Naive thymus-derived CD4-positive, alpha-beta T cell (primary cell): ENCODE measurements around the gene GSG1L. TPM values are rescaled to one million over a fixed set of nuclear protein-coding genes. Genes with fewer than 3 reads are reported as not detected.

Experiments
- ATAC-seq: fragments of 150-1000 bp; cut with Tn5 transposase; 2 replicates; pipeline ENCODE4 v1.10.0; 2021; ENCODE audit warnings: mild to moderate bottlenecking, moderate library complexity
- CTCF ChIA-PET: fragments of 350-600 bp; sonication (Branson Sonifier 250); formaldehyde crosslinking; loops from one replicate; lab custom pipeline; 2021; ENCODE audit warnings: antibody characterized with exemption; lab: Charles Lee
- POLR2A ChIA-PET: fragments of 350-600 bp; sonication (Branson Sonifier 250); formaldehyde crosslinking; loops from one replicate; lab custom pipeline; 2021; ENCODE audit warnings: antibody characterized with exemption, inconsistent platforms; lab: Charles Lee
- DNase-seq, 9 donors: peaks; one replicate each; pipeline versions ENCODE4 v3.0.0 to v3.0.0-alpha.2; 2020 to 2022; ENCODE audit warnings: mixed read lengths in 1 of 9
- H3K27ac ChIP-seq: one replicate; pipeline ENCODE4 v1.7.0; 2013; ENCODE audit warnings: mild to moderate bottlenecking, low read depth, low read length, moderate library complexity
- H3K27me3 ChIP-seq, 2 donors: one replicate each; pipeline ENCODE4 v1.7.0; 2013; ENCODE audit warnings: low read length in 2 of 2, mild to moderate bottlenecking in 2 of 2, moderate library complexity in 2 of 2; ENCODE audit not compliant: control insufficient read depth in 2 of 2, insufficient read depth in 2 of 2
- H3K36me3 ChIP-seq, 3 experiments: 1 replicate in 2 of 3; 2 replicates in 1 of 3; pipeline ENCODE4 v1.7.0; 2013; ENCODE audit warnings: low read length in 3 of 3, mild to moderate bottlenecking in 3 of 3, moderate library complexity in 1 of 3; ENCODE audit not compliant: insufficient read depth in 3 of 3, control insufficient read depth in 2 of 3
- H3K4me1 ChIP-seq, 2 donors: one replicate each; pipeline ENCODE4 v1.7.0; 2013; ENCODE audit warnings: low read length in 2 of 2, mild to moderate bottlenecking in 2 of 2, moderate library complexity in 1 of 2; ENCODE audit not compliant: control insufficient read depth in 2 of 2, insufficient read depth in 2 of 2
- H3K4me3 ChIP-seq: 2 replicates; pipeline ENCODE4 v1.7.0; 2013; ENCODE audit warnings: mild to moderate bottlenecking, low read length
- H3K9me3 ChIP-seq, 3 experiments: 1 replicate in 2 of 3; 2 replicates in 1 of 3; pipeline ENCODE4 v1.7.0; 2013; ENCODE audit warnings: low read length in 3 of 3; ENCODE audit not compliant: control insufficient read depth in 2 of 3
- H3K27ac Mint-ChIP-seq, 9 donors: one replicate each; pipeline ENCODE4 v1.8.0; 2020 to 2022; ENCODE audit warnings: mixed read lengths in 9 of 9, mild to moderate bottlenecking in 8 of 9, moderate library complexity in 5 of 9, inconsistent platforms in 2 of 9
- H3K27me3 Mint-ChIP-seq, 5 donors: one replicate each; pipeline ENCODE4 v1.8.0; 2021 to 2022; ENCODE audit warnings: mixed read lengths in 5 of 5, mild to moderate bottlenecking in 1 of 5
- H3K36me3 Mint-ChIP-seq, 5 donors: one replicate each; pipeline ENCODE4 v1.8.0; 2020 to 2022; ENCODE audit warnings: mixed read lengths in 5 of 5, mild to moderate bottlenecking in 3 of 5, inconsistent platforms in 1 of 5
- H3K4me1 Mint-ChIP-seq, 7 donors: one replicate each; pipeline ENCODE4 v1.8.0; 2020 to 2022; ENCODE audit warnings: mixed read lengths in 7 of 7, mild to moderate bottlenecking in 3 of 7, inconsistent platforms in 1 of 7
- H3K4me3 Mint-ChIP-seq, 10 donors: one replicate each; pipeline ENCODE4 v1.8.0; 2020 to 2022; ENCODE audit warnings: mild to moderate bottlenecking in 10 of 10, mixed read lengths in 10 of 10, moderate library complexity in 6 of 10, inconsistent platforms in 2 of 10
- H3K9me3 Mint-ChIP-seq, 11 donors: one replicate each; pipeline ENCODE4 v1.8.0; 2020 to 2022; ENCODE audit warnings: mixed read lengths in 11 of 11, mild to moderate bottlenecking in 4 of 11, inconsistent platforms in 1 of 11, moderate library complexity in 1 of 11
- intact Hi-C, 2 donors: fragments of 100-400 bp; cut with micrococcal nuclease; formaldehyde crosslinking; loops; one replicate each; pipeline ENCODE4 v1.15.1; 2023
- polyA plus RNA-seq, 2 donors: library from polyadenylated mRNA; unstranded; fragments of 300-500 nt; fragmentation: Illumina TruSeq; gene quantifications; one replicate each; pipeline ENCODE4 v1.2.3, GENCODE V29; 2021
- total RNA-seq, 6 experiments: library from RNA in 5 of 6; stranded (reverse) in 5 of 6; gene quantifications; 1 replicate in 5 of 6; 2 replicates in 1 of 6; pipeline ENCODE4 v1.2.3 and lab custom pipeline; 2021 to 2026

The GSG1L gene
- total and polyA plus RNA-seq, 7 experiments from 2014 or later: 0.10 TPM; not detected in 6

- peaks cover 0 to 9% (median 3%) of the 10 kb centered on the region in 7 donors for H3K4me1 Mint-ChIP-seq
- ATAC-seq (no peak), DNase-seq (no peak)
- H3K4me1 ChIP-seq: no peaks in the 10 kb centered on the region
- H3K36me3 Mint-ChIP-seq: peaks cover 0 to 14% (median 6%) of the 10 kb centered on the region in 5 donors
- ChIA-PET CTCF (no interaction called here), POLR2A (no interaction called here)
- intact Hi-C loops: no loop called here
- H3K27me3 ChIP-seq: no peaks in the 10 kb centered on the region
- no peaks in the 10 kb centered on the region for H3K9me3 ChIP-seq
- H3K36me3 ChIP-seq: peaks cover 0 to 19% (median 7%) of the 10 kb centered on the region in 3 experiments
- no peaks in the 10 kb centered on the region for H3K27me3 Mint-ChIP-seq
- peaks cover 0 to 4% (median 0%) of the 10 kb centered on the region in 11 donors for H3K9me3 Mint-ChIP-seq
- no peak overlapping the region for H3K4me3 Mint-ChIP-seq
- H3K4me3 ChIP-seq: no peak overlapping the region
- no peak overlapping the region for H3K27ac ChIP-seq
- H3K27ac Mint-ChIP-seq: peak overlapping the region in 1 of 9 donors; percentile 38
These were observed 29.8 kb upstream of the GSG1L start for GRCh38 chr16:28093385-28093725.

GRCh38 chr16:28092721-28093384 lies 29.3 kb upstream of the GSG1L start:
- peaks cover 0 to 2% (median 0%) of the 10 kb centered on the region in 11 donors for H3K9me3 Mint-ChIP-seq
- POLR2A ChIA-PET: no interaction called here
- intact Hi-C loops: no loop called here
- no peaks in the 10 kb centered on the region for H3K27me3 Mint-ChIP-seq
- no peak overlapping the region for H3K4me3 Mint-ChIP-seq
- H3K27me3 ChIP-seq: no peaks in the 10 kb centered on the region
- no peak overlapping the region for H3K27ac ChIP-seq
- DNase-seq: no peak
- H3K4me1 ChIP-seq: no peaks in the 10 kb centered on the region
- H3K4me1 Mint-ChIP-seq: peaks cover 0 to 9% (median 3%) of the 10 kb centered on the region in 7 donors
- peaks cover 0 to 9% (median 6%) of the 10 kb centered on the region in 5 donors for H3K36me3 Mint-ChIP-seq
- no peaks in the 10 kb centered on the region for H3K9me3 ChIP-seq
- H3K27ac Mint-ChIP-seq: peak overlapping the region in 2 of 9 donors; percentile 4 to 19
- CTCF ChIA-PET: interaction anchor here (0.9 kb wide), 1 partner anchor 21 kb away, joined by 3 read pairs; no protein-coding TSS in a partner anchor
- H3K4me3 ChIP-seq: no peak overlapping the region
- no peak for ATAC-seq
- H3K36me3 ChIP-seq: peaks cover 0 to 14% (median 5%) of the 10 kb centered on the region in 3 experiments

- Mint-ChIP-seq H3K9me3 (peaks cover 0 to 2% (median 0%) of the 10 kb centered on the region in 11 donors), H3K4me1 (peaks cover 0 to 9% (median 1%) of the 10 kb centered on the region in 7 donors), H3K4me3 (no peak overlapping the region), H3K36me3 (peaks cover 0 to 3% (median 1%) of the 10 kb centered on the region in 5 donors), H3K27ac (peak overlapping the region in 2 of 9 donors; percentile 8 to 56), H3K27me3 (no peaks in the 10 kb centered on the region)
- H3K9me3 ChIP-seq: no peaks in the 10 kb centered on the region
- no peaks in the 10 kb centered on the region for H3K4me1 ChIP-seq
- peaks cover 0 to 2% (median 0%) of the 10 kb centered on the region in 3 experiments for H3K36me3 ChIP-seq
- no peak overlapping the region for H3K27ac ChIP-seq
- DNase-seq: no peak
- ATAC-seq: no peak
- intact Hi-C loops: no loop called here
- CTCF ChIA-PET: interaction anchor here (0.8 kb wide), 1 partner anchor 126 kb away, joined by 6 read pairs; no protein-coding TSS in a partner anchor
- no peak overlapping the region for H3K4me3 ChIP-seq
- POLR2A ChIA-PET: interaction anchor here (1.1 kb wide), 1 partner anchor 21 kb away, joined by 3 read pairs; no protein-coding TSS in a partner anchor
- no peaks in the 10 kb centered on the region for H3K27me3 ChIP-seq
These were observed 28.1 kb upstream of the GSG1L start for GRCh38 chr16:28091656-28092055.

- Histone ChIP-seq H3K36me3 (no peaks in the 10 kb centered on the region), H3K4me3 (no peak overlapping the region), H3K4me1 (no peaks in the 10 kb centered on the region), H3K9me3 (no peaks in the 10 kb centered on the region), H3K27ac (no peak overlapping the region), H3K27me3 (no peaks in the 10 kb centered on the region)
- DNase-seq (no peak), ATAC-seq (no peak)
- H3K27ac Mint-ChIP-seq: peak overlapping the region in 7 of 9 donors; percentile 15 to 72 (median 55)
- intact Hi-C loops: no loop called here
- H3K4me1 Mint-ChIP-seq: peaks cover 0 to 9% (median 0%) of the 10 kb centered on the region in 7 donors
- peaks cover 0 to 1% (median 0%) of the 10 kb centered on the region in 5 donors for H3K36me3 Mint-ChIP-seq
- POLR2A ChIA-PET: interaction anchor here (1.1 kb wide), 1 partner anchor 20 kb away, joined by 3 read pairs; no protein-coding TSS in a partner anchor
- H3K9me3 Mint-ChIP-seq: peaks cover 0 to 2% (median 0%) of the 10 kb centered on the region in 11 donors
- H3K4me3 Mint-ChIP-seq: no peak overlapping the region
- H3K27me3 Mint-ChIP-seq: no peaks in the 10 kb centered on the region
- CTCF ChIA-PET: no interaction called here
These were observed 27.3 kb upstream of the GSG1L start for GRCh38 chr16:28090646-28091377.

- H3K27me3 Mint-ChIP-seq: no peaks in the 10 kb centered on the region
- H3K9me3 Mint-ChIP-seq: peaks cover 0 to 2% (median 0%) of the 10 kb centered on the region in 11 donors
- H3K36me3 ChIP-seq: no peaks in the 10 kb centered on the region
- H3K27ac ChIP-seq: no peak overlapping the region
- DNase-seq (no peak), ATAC-seq (no peak)
- POLR2A ChIA-PET: no interaction called here
- intact Hi-C loops: loop anchor here in 1 of 2 donors (5.0 kb wide), 1 partner anchor 127 kb away; no protein-coding TSS in a partner anchor
- no peak overlapping the region for H3K4me3 Mint-ChIP-seq
- CTCF ChIA-PET: no interaction called here
- H3K27me3 ChIP-seq: no peaks in the 10 kb centered on the region
- H3K4me1 ChIP-seq: no peaks in the 10 kb centered on the region
- H3K4me1 Mint-ChIP-seq: peaks cover 0 to 9% (median 0%) of the 10 kb centered on the region in 7 donors
- H3K9me3 ChIP-seq: no peaks in the 10 kb centered on the region
- H3K4me3 ChIP-seq: no peak overlapping the region
- H3K27ac Mint-ChIP-seq: peak overlapping the region; percentile 15 to 83 (median 68)
- H3K36me3 Mint-ChIP-seq: peaks cover 0 to 1% (median 0%) of the 10 kb centered on the region in 5 donors
These were observed 26.5 kb upstream of the GSG1L start for GRCh38 chr16:28089992-28090365.

GRCh38 chr16:28089205-28089991 lies 25.9 kb upstream of the GSG1L start:
- peaks cover 0 to 1% (median 0%) of the 10 kb centered on the region in 5 donors for H3K36me3 Mint-ChIP-seq
- H3K4me3 Mint-ChIP-seq: peak overlapping the region in 1 of 10 donors; percentile 25
- Histone ChIP-seq H3K4me1 (no peaks in the 10 kb centered on the region), H3K9me3 (no peaks in the 10 kb centered on the region), H3K4me3 (no peak overlapping the region), H3K27me3 (no peaks in the 10 kb centered on the region), H3K27ac (no peak overlapping the region), H3K36me3 (no peaks in the 10 kb centered on the region)
- intact Hi-C loops: loop anchor here in 1 of 2 donors (5.0 kb wide), 1 partner anchor 128 kb away; no protein-coding TSS in a partner anchor
- DNase-seq (no peak), ATAC-seq (peak; percentile 37)
- H3K27me3 Mint-ChIP-seq: no peaks in the 10 kb centered on the region
- peaks cover 0 to 9% (median 0%) of the 10 kb centered on the region in 7 donors for H3K4me1 Mint-ChIP-seq
- ChIA-PET POLR2A (no interaction called here), CTCF (no interaction called here)
- peak overlapping the region in 7 of 9 donors; percentile 23 to 83 (median 70) for H3K27ac Mint-ChIP-seq
- H3K9me3 Mint-ChIP-seq: peaks cover 0 to 2% (median 0%) of the 10 kb centered on the region in 11 donors
